ENCODE data around the gene SERGEF.

GRCh38 chr11:17901481-17901880 lies 111.4 kb downstream of the SERGEF start:
- TF ChIP-seq POLR2A (IDR thresholded peaks at IDR 0.05) = no peak
- TF ChIP-seq, protein P1, sequence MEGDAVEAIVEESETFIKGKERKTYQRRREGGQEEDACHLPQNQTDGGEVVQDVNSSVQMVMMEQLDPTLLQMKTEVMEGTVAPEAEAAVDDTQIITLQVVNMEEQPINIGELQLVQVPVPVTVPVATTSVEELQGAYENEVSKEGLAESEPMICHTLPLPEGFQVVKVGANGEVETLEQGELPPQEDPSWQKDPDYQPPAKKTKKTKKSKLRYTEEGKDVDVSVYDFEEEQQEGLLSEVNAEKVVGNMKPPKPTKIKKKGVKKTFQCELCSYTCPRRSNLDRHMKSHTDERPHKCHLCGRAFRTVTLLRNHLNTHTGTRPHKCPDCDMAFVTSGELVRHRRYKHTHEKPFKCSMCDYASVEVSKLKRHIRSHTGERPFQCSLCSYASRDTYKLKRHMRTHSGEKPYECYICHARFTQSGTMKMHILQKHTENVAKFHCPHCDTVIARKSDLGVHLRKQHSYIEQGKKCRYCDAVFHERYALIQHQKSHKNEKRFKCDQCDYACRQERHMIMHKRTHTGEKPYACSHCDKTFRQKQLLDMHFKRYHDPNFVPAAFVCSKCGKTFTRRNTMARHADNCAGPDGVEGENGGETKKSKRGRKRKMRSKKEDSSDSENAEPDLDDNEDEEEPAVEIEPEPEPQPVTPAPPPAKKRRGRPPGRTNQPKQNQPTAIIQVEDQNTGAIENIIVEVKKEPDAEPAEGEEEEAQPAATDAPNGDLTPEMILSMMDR (IDR thresholded peaks at IDR 0.05) = no peak

Measured in body of pancreas (tissue), 4 donors.